Measurements from ENCODE around the gene ZNF692.

The ZNF692 gene

DNA sequence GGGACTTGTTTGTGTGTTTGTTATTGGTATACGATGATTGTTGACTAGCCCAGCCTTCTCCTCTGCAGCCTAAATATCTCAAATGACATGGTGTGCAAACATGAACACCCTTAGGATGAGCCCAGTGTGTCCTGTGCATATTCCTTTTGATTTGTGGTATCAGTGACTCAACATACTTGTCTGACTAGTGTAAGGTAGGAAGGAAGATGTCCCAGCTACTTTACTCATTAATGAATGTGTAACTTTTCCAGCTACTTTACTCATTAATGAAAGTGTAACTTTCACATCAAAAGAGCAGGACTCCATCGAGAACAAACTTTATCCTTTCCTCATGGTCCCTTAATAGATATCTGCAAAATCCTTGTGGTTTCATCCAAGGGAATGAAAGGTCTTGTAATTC, 2.7 kb upstream of the ZNF692 start:
- TF ChIP-seq, protein P1, sequence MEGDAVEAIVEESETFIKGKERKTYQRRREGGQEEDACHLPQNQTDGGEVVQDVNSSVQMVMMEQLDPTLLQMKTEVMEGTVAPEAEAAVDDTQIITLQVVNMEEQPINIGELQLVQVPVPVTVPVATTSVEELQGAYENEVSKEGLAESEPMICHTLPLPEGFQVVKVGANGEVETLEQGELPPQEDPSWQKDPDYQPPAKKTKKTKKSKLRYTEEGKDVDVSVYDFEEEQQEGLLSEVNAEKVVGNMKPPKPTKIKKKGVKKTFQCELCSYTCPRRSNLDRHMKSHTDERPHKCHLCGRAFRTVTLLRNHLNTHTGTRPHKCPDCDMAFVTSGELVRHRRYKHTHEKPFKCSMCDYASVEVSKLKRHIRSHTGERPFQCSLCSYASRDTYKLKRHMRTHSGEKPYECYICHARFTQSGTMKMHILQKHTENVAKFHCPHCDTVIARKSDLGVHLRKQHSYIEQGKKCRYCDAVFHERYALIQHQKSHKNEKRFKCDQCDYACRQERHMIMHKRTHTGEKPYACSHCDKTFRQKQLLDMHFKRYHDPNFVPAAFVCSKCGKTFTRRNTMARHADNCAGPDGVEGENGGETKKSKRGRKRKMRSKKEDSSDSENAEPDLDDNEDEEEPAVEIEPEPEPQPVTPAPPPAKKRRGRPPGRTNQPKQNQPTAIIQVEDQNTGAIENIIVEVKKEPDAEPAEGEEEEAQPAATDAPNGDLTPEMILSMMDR (IDR thresholded peaks at IDR 0.05; ENCODE audit: extremely low read depth, insufficient read depth, missing control alignments) = no peak
- DNase-seq (ENCODE audit: low spot score) = no peak
- in situ Hi-C loops (cut with MboI; ENCODE audit: low pct_unique_long_range_greater_than_20kb, low sequenced_read_pairs, unreplicated experiment) = no loop called here

DNA sequence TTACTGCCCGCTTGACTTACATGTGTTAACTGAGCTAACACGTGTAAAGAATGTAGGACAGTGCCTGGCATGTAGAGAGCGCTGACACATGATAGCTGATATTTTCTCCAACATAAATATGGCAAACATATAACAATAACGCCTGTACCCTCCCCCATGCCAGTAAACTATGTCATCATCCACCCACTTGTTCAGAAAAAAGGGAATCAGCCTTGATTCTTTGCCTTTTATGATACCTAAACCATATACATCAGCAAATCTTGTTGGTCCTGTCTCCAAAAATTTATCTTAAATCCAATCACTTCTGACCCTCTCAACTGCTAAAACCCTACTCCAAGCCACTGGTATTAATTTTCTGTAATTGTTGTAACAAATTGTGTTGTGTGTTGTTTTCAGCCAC, 1.1 kb upstream of the ZNF692 start:
- in situ Hi-C loops (cut with MboI; ENCODE audit: low pct_unique_long_range_greater_than_20kb, low sequenced_read_pairs, unreplicated experiment) = no loop called here
- DNase-seq (ENCODE audit: low spot score) = no peak
- TF ChIP-seq, protein P1 (IDR thresholded peaks at IDR 0.05; ENCODE audit: extremely low read depth, insufficient read depth, missing control alignments) = no peak

DNA sequence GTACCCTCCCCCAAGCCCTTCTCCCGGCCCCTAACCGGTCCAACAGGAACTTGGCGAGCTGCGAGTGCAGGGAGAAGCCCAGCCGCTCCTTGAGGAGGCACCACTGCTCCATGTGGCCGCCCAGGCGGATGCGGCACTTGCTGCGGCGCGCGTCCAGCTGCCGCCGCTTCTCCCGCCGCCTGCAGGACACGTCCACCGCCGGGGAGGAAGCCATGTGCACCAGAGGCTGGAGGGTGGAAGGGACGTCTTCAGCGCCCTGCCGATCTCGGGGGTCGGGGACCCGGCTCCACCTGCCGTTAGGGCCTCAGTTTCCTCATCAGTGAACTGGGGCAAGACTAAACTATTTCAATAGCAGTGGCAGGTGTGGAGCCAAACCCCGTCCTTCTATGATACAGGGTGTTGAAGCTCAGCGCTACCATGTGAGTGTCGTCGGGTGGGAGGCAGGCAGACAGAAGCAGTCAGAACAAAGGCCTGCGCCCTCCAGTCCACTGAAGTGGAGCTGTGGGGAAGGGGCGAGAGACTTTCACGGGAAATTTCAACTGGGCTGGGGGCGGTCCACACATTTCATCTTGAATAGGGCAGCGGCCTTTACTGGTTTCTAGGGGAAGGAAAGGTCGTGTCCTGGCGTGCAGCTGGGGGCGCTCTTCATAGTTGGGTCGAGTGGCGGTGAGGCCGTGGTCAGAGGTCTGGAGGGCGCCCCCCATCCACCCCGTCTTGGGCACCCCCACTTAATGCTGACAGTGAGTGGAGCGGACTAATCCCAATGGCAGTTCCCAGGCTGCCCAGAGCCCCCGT, 592 bp downstream of the ZNF692 start:
- in situ Hi-C loops (cut with MboI; ENCODE audit: low pct_unique_long_range_greater_than_20kb, low sequenced_read_pairs, unreplicated experiment) = no loop called here
- peak; percentile 85 for DNase-seq (ENCODE audit: low spot score)
- TF ChIP-seq, protein P1 (IDR thresholded peaks at IDR 0.05; ENCODE audit: extremely low read depth, insufficient read depth, missing control alignments) = peak; percentile 71

DNA sequence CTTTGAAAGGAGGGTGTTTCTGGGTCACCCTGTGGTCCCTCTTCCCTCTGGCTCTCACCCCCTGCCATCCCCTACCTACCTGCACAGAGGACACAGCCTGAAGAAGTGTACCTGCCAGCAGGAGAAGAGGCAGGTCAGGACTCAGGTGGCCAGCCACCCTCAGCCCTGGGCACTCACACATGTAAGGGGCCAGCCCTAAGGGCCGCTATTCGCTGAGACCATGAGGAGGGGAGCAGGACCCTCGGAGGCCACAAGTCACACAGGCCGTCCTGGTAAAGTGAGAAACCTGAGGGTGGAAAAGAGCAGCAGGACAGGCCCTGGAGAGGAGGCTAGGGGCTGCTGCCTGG, 1.2 kb downstream of the ZNF692 start:
- DNase-seq (ENCODE audit: low spot score) = no peak
- TF ChIP-seq, protein P1 (IDR thresholded peaks at IDR 0.05; ENCODE audit: extremely low read depth, insufficient read depth, missing control alignments) = no peak
- in situ Hi-C loops (cut with MboI; ENCODE audit: low pct_unique_long_range_greater_than_20kb, low sequenced_read_pairs, unreplicated experiment) = no loop called here

DNA sequence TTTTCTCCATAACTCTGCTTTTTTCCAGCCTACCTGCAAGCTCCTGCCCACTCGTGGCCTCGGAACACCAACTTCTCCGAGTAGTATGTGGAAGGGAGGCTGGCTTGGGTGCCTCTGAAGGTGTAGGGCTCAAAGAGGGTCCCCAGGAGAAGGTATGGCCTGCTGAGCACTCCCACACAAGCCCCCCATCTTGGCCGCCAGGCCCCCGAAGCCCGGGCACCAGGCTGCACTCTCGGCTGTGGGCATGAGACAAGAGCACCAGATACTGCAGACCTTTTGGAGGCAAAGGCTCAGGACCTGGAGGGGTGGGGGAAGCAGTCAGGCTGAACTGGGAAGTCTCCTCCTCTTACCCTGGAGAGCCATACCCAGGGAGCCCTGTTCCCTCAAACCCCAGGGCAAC, 1.7 kb downstream of the ZNF692 start:
- no peak for DNase-seq (ENCODE audit: low spot score)
- TF ChIP-seq, protein P1 (IDR thresholded peaks at IDR 0.05; ENCODE audit: extremely low read depth, insufficient read depth, missing control alignments) = no peak
- in situ Hi-C loops (cut with MboI; ENCODE audit: low pct_unique_long_range_greater_than_20kb, low sequenced_read_pairs, unreplicated experiment) = no loop called here

DNA sequence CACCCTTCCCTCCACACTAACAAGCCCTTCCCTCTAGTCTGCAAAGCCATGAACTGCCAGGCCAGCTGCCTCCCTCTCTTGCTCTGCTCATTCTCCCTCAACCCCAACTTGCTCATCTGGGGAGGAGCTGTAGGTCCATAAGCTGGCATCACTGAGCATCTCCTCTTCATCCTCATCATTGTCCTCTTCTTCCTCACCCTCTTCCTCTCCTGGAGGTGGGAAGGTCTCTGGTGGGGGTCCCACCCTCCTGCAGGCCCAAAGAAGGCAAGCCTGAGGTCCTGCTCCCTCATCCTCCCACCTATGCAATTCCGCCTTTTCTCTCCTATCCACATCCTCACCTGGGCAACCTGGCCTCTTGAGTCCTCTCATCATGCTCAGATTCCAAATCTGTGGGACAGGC, 2.7 kb downstream of the ZNF692 start:
- in situ Hi-C loops (cut with MboI; ENCODE audit: low pct_unique_long_range_greater_than_20kb, low sequenced_read_pairs, unreplicated experiment) = no loop called here
- TF ChIP-seq, protein P1 (IDR thresholded peaks at IDR 0.05; ENCODE audit: extremely low read depth, insufficient read depth, missing control alignments) = no peak
- no peak for DNase-seq (ENCODE audit: low spot score)
